AML-193 (cell line): ENCODE measurements around the gene PSMB9.
"Not testable (repeated sequence)": the region's sequence is repeated elsewhere in the genome, so short reads cannot be mapped to it uniquely, and the experiment has no call there.

Experiments used
- DNase-seq, 2 experiments: peaks; one replicate each; lab custom pipeline; 2025; lab: John Stamatoyannopoulos, UW

Gene PSMB9

DNA sequence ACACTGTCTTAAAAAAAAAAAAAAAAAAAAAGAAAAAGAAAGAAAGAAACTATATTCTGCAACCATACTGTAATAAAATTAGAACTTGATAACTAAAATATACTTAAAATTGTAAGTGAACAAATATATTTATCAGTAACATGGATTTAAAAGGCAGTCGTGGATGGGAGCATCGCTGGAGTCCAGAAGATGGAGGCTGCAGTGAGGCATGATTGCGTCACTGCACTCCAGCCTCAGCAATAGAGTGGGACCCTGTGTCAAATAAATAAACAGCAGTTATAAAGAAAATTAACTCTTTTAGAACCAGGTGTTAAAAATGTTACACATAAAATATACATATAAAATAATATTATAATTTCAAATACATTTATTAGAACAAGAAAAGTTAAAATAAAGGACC, 8.7 kb downstream of the PSMB9 start:
- no peak for DNase-seq

DNA sequence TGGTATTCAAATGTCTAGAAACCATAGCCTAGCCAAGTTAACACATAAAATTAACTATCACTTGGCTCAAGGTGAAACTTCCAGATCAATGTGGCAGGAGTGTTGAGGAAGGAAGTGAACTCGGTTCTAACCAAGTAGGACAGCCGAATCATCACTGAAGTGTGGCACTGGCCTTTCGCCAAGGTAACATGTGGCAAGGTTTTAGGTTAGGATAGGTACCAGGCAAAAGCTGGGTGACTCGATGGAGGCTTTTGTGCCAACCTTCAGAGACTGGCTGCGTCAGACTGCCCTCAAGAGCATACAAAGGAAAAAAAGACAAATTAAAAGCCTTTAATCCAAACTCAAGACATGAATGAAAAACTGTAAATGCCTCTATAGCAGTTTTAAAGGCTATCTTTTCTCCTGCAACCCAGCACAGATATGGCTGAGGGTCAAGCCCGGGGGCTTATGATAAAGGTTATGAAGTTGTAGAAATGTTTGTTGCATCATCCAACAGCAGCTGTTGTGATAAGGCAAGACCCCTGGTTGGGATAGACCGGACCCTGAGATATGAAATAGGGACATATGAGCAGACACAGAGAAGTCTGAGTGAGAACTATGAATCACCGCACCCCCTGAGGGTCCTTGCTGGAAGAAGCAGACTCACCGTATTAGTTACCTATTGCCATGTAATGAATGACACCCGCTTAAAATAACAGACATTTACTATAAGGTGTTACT, 11.9 kb downstream of the PSMB9 start:
- DNase-seq: no peak

DNA sequence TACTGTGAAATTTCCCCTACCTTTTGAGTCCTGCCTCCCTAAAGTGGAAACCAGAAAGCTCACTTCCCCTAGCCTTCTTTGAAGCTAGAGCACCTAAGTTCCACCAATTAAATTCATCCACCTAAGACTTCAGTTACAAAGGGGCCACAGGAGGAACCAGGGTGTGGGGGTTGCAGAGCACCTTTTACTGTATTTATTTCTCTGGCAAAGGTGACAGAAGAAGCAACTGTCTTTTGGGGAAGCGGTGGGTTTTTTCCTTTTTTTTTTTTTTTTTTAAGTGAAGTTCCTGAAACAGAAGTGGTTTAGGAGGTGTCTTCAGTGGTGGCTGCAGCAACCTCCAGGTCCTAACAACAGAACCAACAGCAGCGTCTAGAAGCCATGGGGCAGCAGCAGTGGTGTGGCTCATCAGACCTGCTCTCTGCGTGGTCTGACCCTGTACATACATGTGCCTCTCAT, 13.1 kb downstream of the PSMB9 start:
- DNase-seq: peak; percentile 58 to 61

DNA sequence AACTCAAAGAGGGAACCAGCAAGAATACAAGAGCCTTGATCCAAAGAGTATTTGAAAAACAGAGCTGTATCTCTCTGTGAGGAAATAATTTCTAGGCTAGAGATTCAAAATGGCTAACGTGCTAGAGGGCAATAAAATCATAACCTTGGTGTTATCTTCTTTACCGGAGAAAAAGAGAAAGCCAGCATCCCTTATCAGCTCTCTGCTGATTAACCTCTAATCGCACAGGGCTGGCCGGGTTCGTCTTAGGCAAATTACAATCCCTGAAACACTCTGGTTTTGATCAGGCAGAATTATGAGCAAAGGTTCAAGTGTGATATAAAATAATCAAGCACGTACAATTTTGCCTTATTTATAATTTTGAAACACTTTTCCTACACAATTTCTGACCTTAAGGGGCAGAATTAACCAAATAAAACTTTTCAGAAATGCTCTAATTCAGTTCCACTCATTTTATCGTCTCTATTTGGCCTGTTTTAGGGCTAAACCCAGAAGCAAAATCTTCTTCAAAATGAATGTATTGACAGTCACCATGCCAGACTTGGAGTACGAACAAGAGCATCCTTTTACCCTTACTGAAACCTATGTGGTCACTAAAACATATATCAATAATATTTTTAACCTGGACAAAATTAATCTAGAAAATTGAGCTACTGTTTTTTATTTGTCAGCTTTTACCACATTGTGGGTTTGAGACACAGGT, 13.7 kb downstream of the PSMB9 start:
- DNase-seq: no peak

DNA sequence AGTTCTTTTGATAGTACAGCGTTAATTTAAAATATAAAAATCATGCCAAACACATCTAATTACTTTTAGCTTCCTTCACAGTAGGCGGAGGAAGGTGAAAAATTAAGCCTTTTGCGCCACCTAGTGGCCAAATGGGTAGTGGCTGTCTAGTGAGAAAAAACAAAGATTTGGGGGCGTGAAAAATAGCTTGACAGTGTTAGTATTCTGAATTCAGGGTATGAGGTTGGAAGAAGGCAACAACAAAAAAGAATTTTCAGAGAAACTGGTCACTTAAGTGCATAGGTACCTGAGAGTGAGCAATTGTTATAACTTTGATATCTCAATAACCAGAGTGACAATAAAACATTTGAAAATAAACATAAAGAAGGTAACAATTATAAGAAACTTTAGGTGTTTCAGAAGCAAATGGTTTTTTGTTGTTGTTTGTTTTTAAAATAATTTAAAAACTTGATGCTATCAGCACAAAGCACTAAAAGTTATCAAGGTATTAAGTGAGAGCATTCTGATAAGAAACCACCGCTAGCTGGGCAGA, 14.3 kb downstream of the PSMB9 start:
- DNase-seq: peak; percentile 77 to 85

DNA sequence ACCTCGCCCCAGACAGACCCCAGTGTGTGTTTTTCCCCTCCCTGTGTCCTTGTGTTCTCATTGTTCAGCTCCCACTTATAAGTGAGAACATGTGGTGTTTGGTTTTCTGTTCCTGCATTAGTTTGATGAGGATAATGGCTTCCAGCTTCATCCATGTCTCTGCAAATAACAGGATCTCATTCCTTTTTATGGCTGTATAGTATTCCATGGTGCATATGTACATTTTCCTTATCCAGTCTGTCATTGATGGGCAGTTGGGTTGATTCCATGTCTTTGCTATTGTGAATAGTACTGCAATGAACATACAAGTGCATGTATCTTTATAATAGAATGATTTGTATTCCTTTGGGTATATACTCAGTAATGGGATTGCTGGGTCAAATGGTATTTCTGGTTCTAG, 20.0 kb downstream of the PSMB9 start:
- not testable (repeated sequence) for DNase-seq

DNA sequence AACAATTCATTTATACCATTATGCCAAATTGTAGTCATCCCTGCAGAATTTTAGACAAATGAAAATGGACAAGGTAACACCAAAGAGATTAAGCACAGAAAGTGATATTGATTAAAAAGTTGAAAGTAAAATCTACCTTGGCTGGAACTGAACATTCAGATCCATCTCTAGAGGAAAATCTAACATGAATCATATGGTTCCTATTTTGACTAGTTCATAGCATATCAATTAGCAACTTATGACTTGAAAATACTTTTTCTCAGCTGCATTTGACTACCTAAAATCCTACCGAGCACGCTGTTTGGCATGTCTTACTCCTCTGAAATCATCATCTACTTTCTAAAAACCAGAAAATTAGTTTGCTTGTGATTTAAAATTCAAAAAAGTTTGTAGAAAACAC, 22.6 kb downstream of the PSMB9 start:
- DNase-seq: no peak

DNA sequence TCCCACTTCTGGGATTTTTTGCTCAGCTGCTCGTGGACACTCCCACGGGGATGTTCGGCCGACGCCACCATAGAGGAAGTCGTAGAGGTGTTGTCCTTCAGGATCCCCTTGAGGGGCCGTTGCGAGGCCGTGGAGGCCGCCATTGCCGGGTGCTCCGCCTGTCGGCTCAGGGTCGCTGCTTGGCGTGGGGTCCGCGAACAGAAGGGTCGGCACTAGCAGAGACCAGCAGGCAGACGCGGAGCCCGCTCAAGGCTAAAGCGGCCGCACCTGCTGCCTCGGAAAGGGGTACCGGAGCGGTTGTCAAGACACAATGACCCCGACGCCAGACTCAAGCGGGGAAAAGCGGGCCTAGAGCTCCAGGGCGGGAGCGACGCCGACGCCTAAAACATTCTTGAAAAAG, 25.7 kb downstream of the PSMB9 start:
- no peak for DNase-seq

DNA sequence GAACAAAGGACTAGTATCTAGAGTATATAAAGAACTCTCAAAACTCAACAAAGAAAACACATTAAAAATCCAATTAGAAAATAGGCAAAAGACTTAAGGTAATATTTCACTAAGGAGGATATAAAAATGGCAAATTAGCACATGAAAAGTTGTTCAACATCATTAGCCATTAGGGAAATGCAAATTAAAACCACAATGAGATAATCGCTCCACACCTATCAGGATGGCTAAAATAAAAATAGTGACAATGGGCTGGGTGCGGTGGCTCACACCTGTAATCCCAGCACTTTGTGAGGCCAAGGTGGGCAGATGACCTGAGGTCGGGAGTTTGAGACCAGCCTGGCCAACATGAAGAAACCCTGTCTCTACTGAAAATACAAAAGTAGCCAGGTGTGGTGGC, 27.0 kb downstream of the PSMB9 start:
- not testable (repeated sequence) for DNase-seq

DNA sequence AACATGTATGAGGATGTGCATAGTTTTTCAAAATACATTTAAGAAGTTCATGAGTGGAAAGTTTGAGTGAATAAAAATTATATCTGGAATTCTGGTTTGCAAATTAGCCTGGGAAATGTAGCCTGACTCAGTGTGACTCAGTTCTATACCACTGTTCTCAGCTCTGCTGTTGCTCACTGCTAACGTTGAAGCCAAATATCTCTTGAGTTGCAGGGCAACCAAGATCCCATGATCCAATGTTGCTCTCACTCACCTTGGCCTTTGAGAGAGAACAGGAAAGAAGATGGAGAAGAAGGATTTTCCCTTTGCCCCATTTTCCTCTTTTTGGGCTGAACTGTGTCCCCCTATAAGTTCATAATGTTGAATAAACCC, 28.9 kb downstream of the PSMB9 start:
- DNase-seq: no peak

DNA sequence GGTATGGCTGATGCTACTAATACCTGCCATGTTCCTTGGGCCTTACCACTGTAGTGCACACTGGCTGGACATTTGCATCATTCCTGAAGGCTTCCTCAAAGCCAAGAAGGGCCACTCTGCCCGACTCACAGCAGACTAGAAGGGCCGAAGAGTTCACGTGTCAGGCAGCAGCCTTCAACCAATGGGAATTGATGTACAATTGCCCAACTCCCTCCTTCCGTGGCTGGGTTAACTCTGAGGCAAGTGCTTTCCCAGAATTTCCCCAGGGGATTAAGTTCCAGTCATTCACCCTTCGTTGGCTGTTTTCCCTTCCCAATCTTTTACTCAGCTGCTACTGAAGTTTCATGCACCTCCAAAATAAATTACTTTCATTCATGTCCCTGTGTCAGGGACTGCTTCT, 29.8 kb downstream of the PSMB9 start:
- no peak for DNase-seq

DNA sequence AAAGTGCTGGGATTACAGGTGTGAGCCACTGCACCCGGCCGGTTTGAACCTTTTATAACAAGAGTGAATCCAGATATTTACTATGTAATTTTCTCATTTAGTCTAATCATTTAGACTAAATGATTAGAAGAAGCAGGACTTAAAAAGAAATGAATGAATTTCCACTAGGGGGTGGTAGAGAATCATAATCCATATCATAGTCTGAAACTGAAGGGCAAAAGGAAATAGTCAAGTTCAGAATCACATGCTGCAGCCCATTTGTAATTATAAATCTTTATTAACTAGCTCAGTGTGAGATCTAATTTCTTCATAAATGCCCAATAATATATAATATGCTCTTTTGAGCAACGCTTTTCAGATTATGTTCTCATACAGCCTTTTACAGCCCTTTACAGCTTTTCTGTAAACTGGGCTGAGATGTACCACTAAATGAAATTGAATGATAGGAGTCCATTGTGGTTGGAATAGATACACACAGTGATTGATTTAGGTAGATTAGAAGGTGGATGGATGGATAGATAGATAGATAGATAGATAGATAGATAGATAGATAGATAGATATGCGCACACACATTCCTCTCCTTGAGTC, 31.8 kb downstream of the PSMB9 start:
- DNase-seq: peak; percentile 69 to 87

DNA sequence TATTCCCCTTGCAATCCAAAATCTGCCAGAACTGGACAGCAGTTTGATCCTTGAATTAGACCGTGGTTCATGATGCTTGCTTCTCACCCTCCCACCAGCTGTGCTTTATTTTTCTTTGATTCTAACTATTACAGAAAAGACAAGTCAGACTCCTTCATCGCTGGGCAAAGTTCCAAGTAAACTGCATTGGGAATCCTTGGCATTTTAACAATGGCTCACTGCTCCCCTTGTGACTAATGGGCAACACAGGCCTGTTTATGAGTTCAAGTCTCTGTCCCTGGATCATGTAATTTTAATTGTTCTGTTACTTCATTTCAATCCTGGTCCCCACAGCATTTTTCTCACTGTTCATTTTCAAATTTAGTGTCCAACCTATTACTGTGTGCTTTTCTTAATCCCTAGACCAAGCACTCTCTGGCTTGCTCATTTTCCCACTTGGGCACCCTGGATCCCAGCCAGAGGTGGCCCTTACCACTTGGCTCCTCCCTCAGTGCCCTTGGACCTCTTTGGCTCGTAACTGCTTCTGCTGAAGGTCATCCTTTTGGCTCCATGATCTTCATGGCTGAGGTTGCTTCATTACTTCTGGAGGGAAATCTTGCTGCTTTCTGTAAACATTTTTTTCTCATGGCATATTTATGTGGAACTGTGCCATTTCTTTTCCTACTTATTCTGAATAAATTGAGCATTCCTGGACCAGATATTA, 32.8 kb downstream of the PSMB9 start:
- no peak for DNase-seq

DNA sequence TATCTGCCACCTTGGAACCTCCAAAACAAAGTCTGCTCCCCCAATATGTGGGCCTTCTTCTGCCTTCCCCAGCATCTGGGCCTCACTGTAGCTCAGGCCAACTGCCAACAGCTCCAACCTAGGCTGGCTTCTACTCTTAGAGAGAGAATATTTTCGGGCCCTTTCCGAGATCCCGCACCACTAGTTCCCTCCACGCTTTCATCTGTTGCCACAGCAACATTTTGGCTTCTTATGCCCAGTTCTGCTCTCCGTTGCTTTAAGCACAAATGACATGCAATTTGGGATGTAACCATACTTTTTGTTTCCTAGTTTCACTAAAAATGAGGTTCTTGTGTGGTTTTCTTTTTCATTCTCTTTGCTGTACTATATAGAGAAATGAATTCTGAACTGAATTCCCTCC, 33.6 kb downstream of the PSMB9 start:
- DNase-seq: no peak

DNA sequence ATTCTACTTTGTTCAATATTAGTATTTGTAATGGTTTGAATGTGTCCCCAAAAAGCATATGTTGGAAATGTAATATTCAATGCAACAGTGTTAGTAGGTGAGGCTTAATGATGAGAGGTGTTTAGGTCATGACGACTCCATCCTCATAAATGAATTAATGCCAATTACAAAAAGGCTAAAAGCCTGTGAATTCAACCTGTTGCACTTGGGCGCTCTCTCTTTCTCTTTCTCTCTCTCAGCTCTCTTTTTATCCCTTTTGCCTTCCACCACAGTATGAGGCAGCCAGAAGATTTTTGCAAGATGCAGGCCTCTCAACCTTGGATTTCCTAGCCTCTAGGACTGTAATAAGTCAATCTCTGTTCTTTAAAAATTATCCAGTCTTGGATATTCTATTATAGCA, 34.6 kb downstream of the PSMB9 start:
- no peak for DNase-seq

DNA sequence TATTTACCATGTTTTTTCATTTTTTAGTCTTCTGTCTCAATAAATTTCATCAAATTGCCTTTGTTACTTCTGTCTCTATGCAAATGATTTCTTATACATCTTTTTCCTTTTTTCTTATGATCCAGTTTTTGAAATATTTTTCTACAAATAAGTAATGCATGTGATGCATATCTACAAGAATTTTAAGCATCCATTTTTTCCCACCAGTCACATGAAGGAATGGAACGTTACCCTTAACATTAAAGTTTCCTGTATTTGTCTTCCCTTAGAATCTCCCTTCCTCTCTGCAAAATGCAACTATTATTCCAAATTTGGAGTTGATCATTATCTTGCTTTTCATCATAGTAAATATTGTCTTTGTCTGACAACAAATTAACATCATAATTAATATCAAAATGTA, 35.5 kb downstream of the PSMB9 start:
- no peak for DNase-seq

DNA sequence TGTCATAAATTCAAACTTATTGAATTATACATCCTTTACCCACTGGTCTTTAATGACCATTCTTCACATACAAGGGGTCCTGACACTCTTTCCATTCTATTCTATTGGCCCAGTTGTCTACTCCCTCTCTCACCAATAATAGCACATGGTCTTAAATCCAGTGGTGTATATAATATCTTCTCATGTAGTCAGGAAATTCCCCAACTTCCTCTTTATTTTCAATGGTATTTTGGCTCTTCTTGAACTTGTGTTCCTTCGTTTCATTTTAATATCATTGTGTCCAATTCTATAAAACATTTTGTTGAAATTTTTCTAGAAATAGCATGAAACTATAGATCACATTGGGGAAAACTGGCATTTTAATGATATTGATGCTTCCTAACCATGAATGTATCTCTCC, 36.8 kb downstream of the PSMB9 start:
- peak in 1 of 2 experiments; percentile 30 for DNase-seq

DNA sequence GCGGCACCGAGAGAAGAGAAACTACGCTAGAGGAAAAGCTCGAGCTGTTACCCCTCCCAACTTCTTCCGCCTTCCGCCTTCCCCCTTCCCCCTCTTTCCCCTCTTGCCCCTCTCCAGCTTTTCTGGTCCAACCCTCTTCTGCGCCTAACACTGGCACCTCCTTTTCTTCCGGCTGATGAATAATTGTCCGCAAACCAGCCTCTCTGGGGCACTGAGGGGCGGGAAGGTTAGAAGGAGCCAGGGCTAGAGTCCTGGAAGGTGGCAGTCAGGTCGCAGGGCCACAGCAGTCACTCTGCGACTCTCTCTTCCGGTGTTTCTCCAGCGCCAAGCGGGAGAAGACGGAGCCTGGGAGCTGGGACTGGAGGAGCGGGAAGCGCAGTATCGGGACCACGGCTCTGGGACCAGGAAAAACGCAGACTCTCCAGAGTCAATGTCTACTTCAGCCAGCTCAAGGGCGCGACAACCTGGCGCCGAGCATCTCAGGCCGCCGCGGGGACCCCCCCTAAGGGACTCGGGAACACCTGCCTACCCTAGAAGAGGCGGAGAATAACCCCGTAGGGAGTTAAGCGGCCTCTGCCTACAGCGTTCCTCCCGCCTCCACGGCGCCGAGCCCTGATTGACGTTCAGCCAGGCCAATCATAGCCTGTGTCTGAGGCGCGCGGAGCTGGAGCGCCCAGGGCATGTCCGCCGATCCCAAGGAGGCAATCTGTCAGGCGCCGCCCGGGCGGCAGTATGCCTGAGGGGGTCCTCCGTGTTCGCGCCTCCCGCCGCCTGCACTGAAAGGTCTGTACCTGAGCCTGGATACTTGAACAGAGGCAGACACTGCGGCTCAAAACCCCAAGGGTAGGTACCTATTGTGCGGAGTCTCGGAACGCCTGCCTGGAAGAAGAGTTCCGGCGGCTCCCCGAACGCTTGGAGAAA, 40.4 kb downstream of the PSMB9 start:
- DNase-seq: peak; percentile 38 to 53

DNA sequence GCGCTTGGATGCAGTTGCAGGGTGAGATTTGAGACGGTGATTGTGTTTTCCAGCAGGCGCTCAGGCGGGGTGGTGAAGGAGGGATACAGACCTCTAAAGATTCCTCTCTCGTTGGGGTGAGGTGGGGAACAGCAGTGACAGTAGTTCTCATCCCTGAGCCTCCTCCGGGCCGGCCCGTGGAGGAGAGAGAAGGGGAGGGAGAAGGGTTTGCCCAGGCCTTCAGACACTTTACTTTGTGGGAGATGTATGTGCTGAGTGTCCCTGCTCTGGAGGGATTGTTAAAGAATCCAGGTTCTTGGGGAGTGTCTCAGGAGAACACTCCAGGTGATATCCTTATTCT, 41.0 kb downstream of the PSMB9 start:
- DNase-seq: no peak

DNA sequence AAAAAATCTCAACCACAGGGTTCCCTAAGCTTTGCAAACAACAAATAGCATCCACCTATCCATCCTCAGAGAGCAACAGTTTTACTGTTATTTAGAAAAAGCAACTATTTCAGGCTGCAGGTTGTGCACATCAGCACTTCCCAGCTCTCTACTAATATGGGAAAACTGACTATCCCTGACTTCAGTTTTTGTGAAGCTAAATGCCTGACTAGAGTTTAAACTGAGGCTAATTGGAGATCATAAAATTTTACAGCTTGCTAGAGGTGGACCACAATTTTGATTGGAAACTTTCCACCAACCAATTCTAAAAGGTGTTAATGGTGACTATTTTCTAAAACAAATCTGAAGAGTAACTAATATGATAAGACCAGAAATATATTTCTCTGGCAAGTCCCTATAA, 50.0 kb downstream of the PSMB9 start:
- DNase-seq: no peak

DNA sequence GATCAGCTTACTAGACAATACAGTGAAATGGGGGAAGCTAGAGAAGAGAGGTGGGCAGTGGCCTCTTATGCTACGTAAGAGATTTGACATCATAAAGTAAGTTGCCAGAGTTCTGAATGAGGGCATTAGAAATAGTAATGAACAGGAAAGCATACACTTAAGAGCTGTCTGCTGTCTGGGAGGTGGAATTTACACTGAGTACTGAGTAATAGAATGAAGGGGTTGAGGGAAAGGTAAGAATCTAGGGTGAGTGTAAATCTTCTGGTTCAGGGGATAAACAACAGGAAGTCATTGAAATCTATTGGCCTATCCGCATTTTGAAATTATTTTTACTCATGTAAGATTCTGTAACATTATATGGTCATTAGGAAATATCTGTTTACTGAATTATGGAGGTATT, 51.1 kb downstream of the PSMB9 start:
- DNase-seq: no peak

DNA sequence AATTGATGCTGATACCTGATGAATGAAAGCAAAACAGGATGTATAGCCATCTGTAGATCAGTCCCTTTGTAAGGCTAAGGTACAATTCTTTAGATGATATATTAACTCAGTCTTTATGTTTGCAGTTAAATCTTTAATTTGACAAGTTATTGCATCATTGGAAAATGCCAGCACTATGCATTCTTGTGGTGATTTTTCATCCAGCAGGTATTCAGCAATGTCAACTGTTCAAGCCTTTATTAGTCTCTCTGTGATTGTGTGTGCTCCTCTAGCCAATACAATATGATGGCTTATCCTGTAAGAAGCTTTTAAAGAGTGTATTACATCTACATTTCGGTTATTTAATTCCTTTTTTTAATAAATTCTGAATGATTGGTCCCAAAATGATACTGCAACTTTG, 52.5 kb downstream of the PSMB9 start:
- no peak for DNase-seq
